GM21526 (cell line): ENCODE measurements around the gene HSH2D.
A peak's percentile ranks its signal among the peaks of the same experiment; 100 is the strongest.
"Not testable (repeated sequence)": the region's sequence is repeated elsewhere in the genome, so short reads cannot be mapped to it uniquely, and the experiment has no call there.

Experiments
- ATAC-seq: cut with Tn5 transposase; IDR thresholded peaks from one replicate; pipeline ENCODE4 v1.9.1; 2021; ENCODE audit warnings: moderate library complexity; ENCODE audit not compliant: unreplicated experiment, low FRiP score

Gene HSH2D

GRCh38 chr19:16154557-16154956 is 11.1 kb downstream of the HSH2D start:
- ATAC-seq: no peak

GRCh38 chr19:16155128-16155527 is 11.6 kb downstream of the HSH2D start:
- no peak for ATAC-seq

- ATAC-seq: no peak
Observed at GRCh38 chr19:16156904-16157303, 13.4 kb downstream of the HSH2D start.

GRCh38 chr19:16157601-16158000 is 14.1 kb downstream of the HSH2D start:
- no peak for ATAC-seq

- ATAC-seq: no peak
Observed at GRCh38 chr19:16159655-16160054, 16.2 kb downstream of the HSH2D start.

GRCh38 chr19:16160445-16160942 is 17.0 kb downstream of the HSH2D start:
- ATAC-seq: no peak

GRCh38 chr19:16160943-16161560 is 17.6 kb downstream of the HSH2D start:
- ATAC-seq: no peak

- ATAC-seq: no peak
Observed at GRCh38 chr19:16161840-16162239, 18.4 kb downstream of the HSH2D start.

GRCh38 chr19:16164222-16164890 is 20.9 kb downstream of the HSH2D start:
- ATAC-seq: no peak

- ATAC-seq: no peak
Observed at GRCh38 chr19:16166417-16166816, 22.9 kb downstream of the HSH2D start.

GRCh38 chr19:16167055-16167454 is 23.6 kb downstream of the HSH2D start:
- ATAC-seq: no peak

- ATAC-seq: no peak
Observed at GRCh38 chr19:16168465-16169081, 25.1 kb downstream of the HSH2D start.

- ATAC-seq: no peak
Observed at GRCh38 chr19:16170134-16170533, 26.6 kb downstream of the HSH2D start.

GRCh38 chr19:16175954-16176353 is 32.5 kb downstream of the HSH2D start:
- no peak for ATAC-seq

GRCh38 chr19:16178866-16179265 is 35.4 kb downstream of the HSH2D start:
- ATAC-seq: not testable (repeated sequence)

- no peak for ATAC-seq
Observed at GRCh38 chr19:16180611-16181010, 37.1 kb downstream of the HSH2D start.

- no peak for ATAC-seq
Observed at GRCh38 chr19:16184665-16185122, 41.2 kb downstream of the HSH2D start.

- ATAC-seq: peak; percentile 74
Observed at GRCh38 chr19:16185123-16185767, 41.8 kb downstream of the HSH2D start, which contains the start of gene FAM32A. TSS of gene FAM32A (plus strand) at chr19:16185410. CDS start at chr19:16185443, 33 bp downstream.

- ATAC-seq: no peak
Observed at GRCh38 chr19:16185768-16186123, 42.3 kb downstream of the HSH2D start.

GRCh38 chr19:16188521-16188920 is 45.0 kb downstream of the HSH2D start:
- ATAC-seq: no peak

GRCh38 chr19:16190198-16190597 is 46.7 kb downstream of the HSH2D start:
- no peak for ATAC-seq
